ENCODE measurements around the gene MIOX.

Gene MIOX

DNA sequence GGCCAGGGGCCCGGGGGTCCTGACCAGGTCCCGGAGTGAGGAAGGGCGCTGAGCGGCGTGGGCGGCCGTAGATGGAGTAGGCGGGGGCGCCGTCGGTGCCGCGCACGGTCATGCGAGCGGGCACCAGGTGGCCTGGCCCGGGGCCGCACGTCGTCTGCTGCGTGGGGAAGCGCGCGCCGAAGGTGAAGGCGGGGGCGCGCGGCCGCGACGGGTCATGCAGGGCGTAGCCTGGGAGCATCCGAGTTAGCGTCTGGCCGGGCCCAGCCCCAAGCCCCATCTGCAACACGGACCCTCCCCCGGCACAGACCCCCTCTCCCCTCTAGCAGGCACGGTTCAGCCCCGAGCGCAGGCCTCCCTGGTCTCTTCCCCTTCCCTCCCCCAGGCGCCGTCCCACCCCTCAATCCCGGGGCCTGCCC, 44.9 kb downstream of the MIOX start:
- no peak for DNase-seq

DNA sequence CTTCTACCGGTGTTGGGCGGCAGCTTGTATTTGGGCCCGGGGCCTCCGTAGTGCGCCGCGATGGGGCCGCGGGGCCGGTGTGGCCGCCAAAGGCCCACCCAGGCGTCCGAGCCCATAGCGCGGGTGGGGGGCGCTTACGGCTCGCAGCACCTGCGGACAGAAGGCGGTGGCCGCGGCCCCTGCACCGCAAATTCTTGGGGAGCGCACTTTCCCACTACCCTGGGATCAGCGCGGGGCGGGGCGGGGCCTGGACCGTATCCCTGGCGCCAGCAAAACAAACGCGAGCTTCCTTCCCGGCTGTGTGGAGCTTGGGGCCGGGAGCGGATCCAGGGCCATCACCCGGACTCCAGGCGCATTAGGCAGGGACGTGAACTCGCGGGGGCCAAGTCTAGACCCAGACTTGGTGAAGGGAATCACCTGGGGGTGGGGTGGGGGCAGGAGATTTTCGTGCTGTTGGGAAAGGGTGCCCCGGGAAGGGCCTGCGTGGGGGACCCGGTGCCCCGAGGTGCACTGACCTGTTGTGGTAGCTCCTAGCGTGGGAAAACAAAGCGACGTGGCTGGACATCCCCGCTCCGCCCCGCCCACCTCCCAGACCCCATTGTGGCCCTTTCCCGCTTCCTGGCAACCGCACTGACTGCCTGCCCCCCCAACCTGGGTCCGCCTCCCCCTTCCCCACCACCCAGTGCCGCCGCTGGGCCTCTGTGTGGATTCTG, 45.5 kb downstream of the MIOX start:
- DNase-seq, result peak; percentile 38

DNA sequence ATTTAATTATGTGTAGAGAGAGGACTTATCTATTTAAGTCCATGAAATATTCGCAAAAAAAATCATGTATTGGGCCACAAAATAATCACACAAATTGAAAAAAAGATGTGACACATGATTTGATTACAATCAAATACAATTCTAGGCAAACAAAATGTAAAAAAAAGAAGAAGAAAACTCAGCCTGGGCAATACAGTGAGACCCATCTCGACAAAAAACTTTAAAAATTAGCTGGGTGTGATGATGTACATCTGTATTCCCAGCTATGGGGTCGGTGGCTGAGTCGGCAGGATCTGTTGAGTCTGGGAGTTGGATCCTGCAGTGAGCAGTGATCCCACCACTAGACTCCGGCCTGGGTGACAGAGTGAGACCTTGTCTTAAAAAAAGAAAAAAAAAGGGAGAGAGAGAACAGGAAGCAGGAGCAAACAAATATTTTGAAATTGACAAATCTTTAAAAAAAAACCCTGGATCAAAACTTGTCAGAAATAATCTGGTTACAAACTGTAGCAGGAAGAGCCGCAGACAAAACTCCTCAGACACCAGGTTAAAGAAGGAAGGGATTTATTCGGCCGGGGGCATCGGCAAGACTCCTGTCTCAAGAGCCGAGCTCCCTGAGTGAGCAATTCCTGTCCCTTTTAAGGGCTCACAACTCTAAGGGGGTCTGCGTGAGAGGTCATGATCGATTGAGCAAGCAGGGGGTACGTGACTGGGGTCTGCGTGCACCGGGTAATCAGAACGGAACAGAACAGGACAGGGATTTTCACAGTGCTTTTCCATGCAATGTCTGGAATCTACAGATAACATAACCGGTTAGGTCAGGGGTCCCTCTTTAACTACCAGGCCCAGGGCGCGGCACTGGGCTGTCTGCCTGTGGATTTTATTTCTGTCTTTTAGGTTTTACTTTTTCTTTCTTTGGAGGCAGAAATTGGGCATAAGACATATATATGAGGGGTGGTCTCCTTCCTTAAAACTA, 46.5 kb downstream of the MIOX start:
- no peak for DNase-seq

DNA sequence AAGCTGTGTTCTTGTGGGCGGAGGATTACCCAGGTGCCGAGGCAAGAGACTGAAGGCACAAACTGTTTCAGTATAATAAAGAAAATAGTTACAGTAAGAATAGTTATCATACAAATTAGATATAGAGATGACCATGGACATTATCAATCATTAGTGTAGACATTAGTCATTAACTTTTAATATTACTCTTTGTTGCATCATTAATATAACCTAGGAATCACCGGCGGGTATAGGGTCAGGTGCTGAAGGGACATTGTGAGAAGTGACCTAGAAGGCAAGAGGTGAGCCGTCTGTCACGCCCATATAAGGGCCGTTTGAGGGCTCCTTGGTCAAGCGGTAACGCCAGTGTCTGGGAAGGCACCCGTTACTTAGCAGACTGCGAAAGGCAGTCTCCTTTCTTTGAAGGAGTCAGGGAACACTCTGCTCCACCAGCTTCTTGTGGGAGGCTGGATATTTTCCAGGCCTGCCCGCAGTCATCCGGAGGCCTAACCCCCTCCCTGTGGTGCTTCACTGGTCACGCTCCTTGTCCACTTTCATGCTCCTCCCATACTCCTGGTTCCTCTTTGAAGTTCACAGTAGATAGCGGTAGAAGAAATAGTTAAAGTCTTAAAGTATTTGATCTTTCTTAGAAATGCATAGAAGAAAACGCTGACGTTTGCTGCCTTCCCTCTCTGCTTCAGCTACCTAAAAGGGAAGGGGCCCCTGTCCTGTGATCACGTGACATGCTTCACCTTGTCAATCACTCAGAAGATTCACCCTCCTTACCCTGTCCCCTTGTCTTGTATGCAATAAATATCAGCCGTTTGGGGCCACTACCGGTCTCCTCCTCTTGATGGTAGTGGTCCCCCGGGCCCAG, 47.4 kb downstream of the MIOX start:
- DNase-seq, result peak; percentile 57

DNA sequence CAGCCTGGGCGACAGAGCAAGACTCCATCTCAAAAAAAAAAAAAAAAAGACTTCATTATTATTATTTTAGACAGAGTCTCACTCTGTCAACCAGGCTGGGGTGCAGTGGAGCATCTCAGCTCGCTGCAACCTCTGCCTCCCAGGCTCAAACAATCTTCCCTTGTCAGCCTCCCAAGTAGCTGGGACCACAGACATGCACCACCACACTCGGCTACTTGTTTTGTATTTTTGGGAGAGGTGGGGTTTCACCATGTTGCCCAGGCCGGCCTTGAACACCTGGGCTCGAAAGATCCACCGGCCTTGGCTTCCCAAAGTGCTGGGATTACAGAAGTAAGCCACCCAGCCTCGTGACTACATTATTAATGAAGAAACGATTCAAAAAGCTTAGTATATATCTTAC, 48.5 kb downstream of the MIOX start:
- DNase-seq, result no peak

DNA sequence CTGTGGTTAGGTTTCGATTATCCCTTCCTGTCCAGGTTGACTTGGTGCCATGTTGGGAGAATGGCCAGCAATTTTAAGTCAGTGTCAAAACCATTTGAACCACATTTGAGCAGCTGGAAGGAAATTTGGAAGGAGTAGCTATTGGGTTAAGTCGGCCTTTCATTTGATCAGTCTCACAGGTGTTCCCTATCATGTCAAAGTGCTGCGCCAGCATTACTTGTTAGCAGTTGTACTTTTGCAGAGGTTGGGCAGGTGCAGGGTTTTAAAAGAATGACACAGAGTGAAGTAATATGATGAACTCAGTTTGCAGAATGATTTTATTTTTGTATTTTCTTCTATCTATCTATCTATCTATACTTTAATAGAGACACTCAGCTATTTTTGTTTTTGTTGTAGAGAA, 49.6 kb downstream of the MIOX start:
- no peak for DNase-seq

DNA sequence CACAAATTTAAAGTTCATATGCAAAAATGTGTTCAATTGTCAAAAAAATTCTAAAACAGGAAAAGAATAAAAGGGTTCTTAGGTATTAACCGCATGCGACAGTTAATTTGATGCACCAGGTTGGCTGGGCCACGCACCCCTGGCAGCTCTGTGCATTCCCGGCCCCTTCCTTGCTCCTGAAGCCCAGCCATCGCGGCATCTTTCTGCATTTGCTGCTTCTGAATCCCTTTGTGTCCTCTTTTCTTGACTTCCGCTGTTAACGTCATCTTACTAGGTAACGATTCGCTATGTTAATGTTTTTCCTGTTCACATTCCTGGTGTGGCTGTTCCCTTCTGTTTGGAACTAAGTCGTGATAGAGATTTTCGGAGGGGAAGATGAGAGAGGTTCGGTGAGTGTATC, 51.1 kb downstream of the MIOX start:
- DNase-seq, result no peak
